BJ (cell line): ENCODE results near the gene TBXA2R. TPM values are rescaled to one million over a fixed set of nuclear protein-coding genes. Genes with fewer than 3 reads are reported as not detected.

ENCODE experiments used
- CTCF ChIA-PET: fragments of 350-600 bp; formaldehyde crosslinking; extraction: SDS; loops from one replicate; lab custom pipeline; 2021; ENCODE audit warnings: antibody characterized with exemption, inconsistent platforms; lab: Yijun Ruan, JAX
- POLR2A ChIA-PET: fragments of 300-600 bp; sonication (Branson Sonifier 250); formaldehyde crosslinking; extraction: SDS; loops from one replicate; lab custom pipeline; 2021; ENCODE audit warnings: antibody characterized with exemption; lab: Charles Lee
- DNase-seq: peaks from one replicate; pipeline ENCODE4 v3.0.0-alpha.2; 2011; ENCODE audit warnings: low read depth
- H3K27me3 ChIP-seq: 2 replicates; pipeline ENCODE4 v1.6.0; 2011; ENCODE audit warnings: low read length; ENCODE audit not compliant: control insufficient read depth, insufficient read depth
- H3K36me3 ChIP-seq: 2 replicates; pipeline ENCODE4 v1.5.1; 2011; ENCODE audit warnings: low read length; ENCODE audit not compliant: control insufficient read depth, insufficient read depth
- H3K4me3 ChIP-seq: 2 replicates; pipeline ENCODE4 v1.5.1; 2011; ENCODE audit warnings: low read depth, mild to moderate bottlenecking, control low read depth, low read length
- polyA plus RNA-seq: library from polyadenylated mRNA; depleted of rRNA; stranded (reverse); fragments of >200 nt; gene quantifications from 2 replicates; pipeline ENCODE4 v1.2.3, GENCODE V29; 2011
- TF ChIP-seq, protein P1 (sequence below): IDR thresholded peaks from 2 replicates; pipeline ENCODE4 v1.5.1; 2011; ENCODE audit warnings: low read depth, mild to moderate bottlenecking, control low read depth, inconsistent platforms, low read length, moderate library complexity; ENCODE audit not compliant: insufficient read depth

The TBXA2R gene
- polyA plus RNA-seq, 1 experiment, result 1.2 TPM

DNA sequence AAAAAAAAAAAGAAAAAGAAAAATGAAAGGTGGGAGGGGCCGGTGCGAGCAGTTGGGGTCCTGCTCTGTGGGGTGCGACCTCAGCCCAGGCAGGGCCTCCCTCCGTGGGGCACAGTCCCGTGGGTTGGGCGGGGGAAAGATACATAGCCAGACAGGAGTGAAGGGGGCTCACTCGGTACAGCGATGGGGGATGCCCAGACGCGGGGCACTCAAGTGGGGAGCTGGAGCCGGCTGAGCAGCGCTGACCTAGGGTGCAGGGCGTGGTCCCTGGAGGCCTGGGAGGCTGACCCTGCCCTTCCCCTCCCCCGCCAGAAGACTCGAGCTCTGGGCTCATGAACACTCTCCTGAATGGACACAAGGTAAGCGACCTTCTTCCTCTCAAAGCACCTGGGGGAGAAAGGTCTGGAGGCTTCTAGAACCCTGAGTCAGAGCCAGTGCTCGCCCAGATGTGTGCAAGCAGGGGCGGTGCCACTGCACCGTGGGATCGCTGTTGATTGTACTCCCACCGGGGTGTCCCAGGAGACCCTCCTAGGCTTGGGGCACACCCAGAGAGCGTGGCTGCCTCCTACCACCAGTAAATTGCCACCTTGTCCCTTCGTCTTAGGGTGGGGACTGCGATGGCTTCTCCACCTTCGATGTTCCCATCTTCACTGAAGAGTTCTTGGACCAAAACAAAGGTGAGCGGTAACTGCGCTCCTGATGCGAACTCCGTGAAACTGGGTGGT is 30.6 kb downstream of the TBXA2R start:
- H3K36me3 ChIP-seq, result peaks cover 5% of the 10 kb centered on the region
- POLR2A ChIA-PET, result no interaction called here
- H3K27me3 ChIP-seq, result no peaks in the 10 kb centered on the region
- TF ChIP-seq, protein P1, sequence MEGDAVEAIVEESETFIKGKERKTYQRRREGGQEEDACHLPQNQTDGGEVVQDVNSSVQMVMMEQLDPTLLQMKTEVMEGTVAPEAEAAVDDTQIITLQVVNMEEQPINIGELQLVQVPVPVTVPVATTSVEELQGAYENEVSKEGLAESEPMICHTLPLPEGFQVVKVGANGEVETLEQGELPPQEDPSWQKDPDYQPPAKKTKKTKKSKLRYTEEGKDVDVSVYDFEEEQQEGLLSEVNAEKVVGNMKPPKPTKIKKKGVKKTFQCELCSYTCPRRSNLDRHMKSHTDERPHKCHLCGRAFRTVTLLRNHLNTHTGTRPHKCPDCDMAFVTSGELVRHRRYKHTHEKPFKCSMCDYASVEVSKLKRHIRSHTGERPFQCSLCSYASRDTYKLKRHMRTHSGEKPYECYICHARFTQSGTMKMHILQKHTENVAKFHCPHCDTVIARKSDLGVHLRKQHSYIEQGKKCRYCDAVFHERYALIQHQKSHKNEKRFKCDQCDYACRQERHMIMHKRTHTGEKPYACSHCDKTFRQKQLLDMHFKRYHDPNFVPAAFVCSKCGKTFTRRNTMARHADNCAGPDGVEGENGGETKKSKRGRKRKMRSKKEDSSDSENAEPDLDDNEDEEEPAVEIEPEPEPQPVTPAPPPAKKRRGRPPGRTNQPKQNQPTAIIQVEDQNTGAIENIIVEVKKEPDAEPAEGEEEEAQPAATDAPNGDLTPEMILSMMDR, result no peak
- no peak overlapping the region; the same call in none of the 2 replicates for H3K4me3 ChIP-seq
- CTCF ChIA-PET, result interaction anchor here (0.8 to 1.1 kb wide), 3 partner anchors 15 to 74 kb away, joined by 3 read pairs; no protein-coding TSS in a partner anchor
- no peak for DNase-seq

- TF ChIP-seq, protein P1, result peak; percentile 23; the same call in 1 of the 2 replicates
- CTCF ChIA-PET, result interaction anchor here (0.8 kb wide), 1 partner anchor 73 kb away, joined by 3 read pairs; no protein-coding TSS in a partner anchor
- H3K36me3 ChIP-seq, result peaks cover 5% of the 10 kb centered on the region
- H3K27me3 ChIP-seq, result no peaks in the 10 kb centered on the region
- DNase-seq, result no peak
- H3K4me3 ChIP-seq, result no peak overlapping the region
- POLR2A ChIA-PET, result no interaction called here
These were observed 31.4 kb downstream of the TBXA2R start for GRCh38 chr19:3575260-3575741.

GRCh38 chr19:3573858-3574637 is 32.6 kb downstream of the TBXA2R start:
- POLR2A ChIA-PET, result no interaction called here
- peaks cover 5% of the 10 kb centered on the region for H3K36me3 ChIP-seq
- CTCF ChIA-PET, result interaction anchor here (0.8 to 0.9 kb wide), 2 partner anchors 16 to 17 kb away, joined by 3 read pairs; no protein-coding TSS in a partner anchor
- peak overlapping the region; percentile 75 for H3K4me3 ChIP-seq
- peak; percentile 70 for DNase-seq
- TF ChIP-seq, protein P1, result no peak
- no peaks in the 10 kb centered on the region for H3K27me3 ChIP-seq

- Histone ChIP-seq H3K27me3 (no peaks in the 10 kb centered on the region), H3K4me3 (peak overlapping the region; percentile 75), H3K36me3 (peaks cover 5% of the 10 kb centered on the region)
- ChIA-PET POLR2A (no interaction called here), CTCF (interaction anchor here (0.8 to 0.9 kb wide), 2 partner anchors 16 to 17 kb away, joined by 3 read pairs; no protein-coding TSS in a partner anchor)
- TF ChIP-seq, protein P1, result no peak
- no peak for DNase-seq
These were observed 33.4 kb downstream of the TBXA2R start for GRCh38 chr19:3573162-3573857.
